Osteoblast (primary cell): ENCODE results near the gene ENAH. TPM values are rescaled to one million over a fixed set of nuclear protein-coding genes. Genes with fewer than 3 reads are reported as not detected.
"Not testable (repeated sequence)": the region's sequence is repeated elsewhere in the genome, so short reads cannot be mapped to it uniquely, and the experiment has no call there.

Source experiments
- DNase-seq: peaks from one replicate; pipeline ENCODE4 v3.0.0; 2011; ENCODE audit warnings: low spot score, mixed read lengths; ENCODE audit not compliant: insufficient read length; ENCODE audit errors: missing footprints
- H2AFZ ChIP-seq: 2 replicates; pipeline ENCODE4 v1.6.0; 2011; ENCODE audit warnings: mild to moderate bottlenecking, low read length
- H3K27ac ChIP-seq: 2 replicates; pipeline ENCODE4 v1.5.1; 2011; ENCODE audit warnings: mild to moderate bottlenecking, low read depth, low read length, moderate library complexity
- H3K27me3 ChIP-seq: 2 replicates; pipeline ENCODE4 v1.6.0; 2012; ENCODE audit warnings: mild to moderate bottlenecking, control low read depth, inconsistent platforms, low read length, moderate library complexity; ENCODE audit not compliant: insufficient read depth
- H3K36me3 ChIP-seq: 2 replicates; pipeline ENCODE4 v1.5.1; 2011; ENCODE audit warnings: mild to moderate bottlenecking, low read length, control low read depth, moderate library complexity; ENCODE audit not compliant: insufficient read depth
- H3K4me1 ChIP-seq: 2 replicates; pipeline ENCODE4 v1.5.1; 2011; ENCODE audit warnings: mild to moderate bottlenecking, low read length, control low read depth, moderate library complexity; ENCODE audit not compliant: insufficient read depth
- H3K4me2 ChIP-seq: 2 replicates; pipeline ENCODE4 v1.6.0; 2011; ENCODE audit warnings: mild to moderate bottlenecking, low read length; ENCODE audit not compliant: insufficient read depth
- H3K4me3 ChIP-seq: fragments of 200-600 bp; sonication (generic); 3 replicates; pipeline ENCODE4 v1.5.1; 2012; ENCODE audit warnings: mild to moderate bottlenecking, low read length, inconsistent platforms; ENCODE audit not compliant: insufficient read depth
- H3K79me2 ChIP-seq: 2 replicates; pipeline ENCODE4 v1.6.0; 2012; ENCODE audit warnings: mild to moderate bottlenecking, low read length, control low read depth, inconsistent platforms; ENCODE audit not compliant: insufficient read depth
- H3K9me3 ChIP-seq: 2 replicates; pipeline ENCODE4 v1.5.1; 2011; ENCODE audit warnings: low read depth, low read length, control low read depth
- H4K20me1 ChIP-seq: 2 replicates; pipeline ENCODE4 v1.6.0; 2012; ENCODE audit warnings: mild to moderate bottlenecking, low read length, control low read depth; ENCODE audit not compliant: insufficient read depth
- CTCF ChIP-seq: IDR thresholded peaks from 2 replicates; pipeline ENCODE4 v1.5.1; 2011; ENCODE audit warnings: mild to moderate bottlenecking, low read depth, low read length, moderate library complexity; ENCODE audit errors: extremely low read depth
- total RNA-seq: library from RNA; depleted of rRNA; stranded (reverse); fragments of >200 nt; gene quantifications from 2 replicates; pipeline ENCODE4 v1.2.3, GENCODE V29; 2012

Gene ENAH
- total RNA-seq, 1 donor, result 453 TPM

GRCh38 chr1:225627304-225627947 lies 25.5 kb downstream of the ENAH start:
- Histone ChIP-seq H3K4me3 (no peak overlapping the region), H3K36me3 (peaks cover 9% of the 10 kb centered on the region), H3K9me3 (no peaks in the 10 kb centered on the region), H3K4me2 (no peak overlapping the region), H3K4me1 (peaks cover 31% of the 10 kb centered on the region), H3K27me3 (no peaks in the 10 kb centered on the region), H4K20me1 (peaks cover 63% of the 10 kb centered on the region), H2AFZ (no peak overlapping the region), H3K27ac (peak overlapping the region; percentile 22), H3K79me2 (peaks cover 99% of the 10 kb centered on the region)
- DNase-seq, result no peak
- TF ChIP-seq CTCF, result no peak

GRCh38 chr1:225626698-225627097 lies 26.2 kb downstream of the ENAH start:
- Histone ChIP-seq H3K4me1 (peaks cover 31% of the 10 kb centered on the region), H3K36me3 (peaks cover 16% of the 10 kb centered on the region), H3K9me3 (no peaks in the 10 kb centered on the region), H3K4me3 (no peak overlapping the region), H2AFZ (no peak overlapping the region), H3K27ac (peak overlapping the region; percentile 22), H3K4me2 (no peak overlapping the region), H4K20me1 (peaks cover 65% of the 10 kb centered on the region), H3K27me3 (no peaks in the 10 kb centered on the region), H3K79me2 (peaks cover 99% of the 10 kb centered on the region)
- no peak for DNase-seq
- TF ChIP-seq CTCF, result no peak

GRCh38 chr1:225617956-225618355 lies 35.0 kb downstream of the ENAH start:
- Histone ChIP-seq H3K4me2 (no peak overlapping the region), H4K20me1 (peaks cover 69% of the 10 kb centered on the region), H3K9me3 (no peaks in the 10 kb centered on the region), H2AFZ (no peak overlapping the region), H3K36me3 (peaks cover 12% of the 10 kb centered on the region), H3K4me1 (peaks cover 20% of the 10 kb centered on the region), H3K27ac (peak overlapping the region; percentile 59), H3K4me3 (no peak overlapping the region), H3K79me2 (peaks cover 92% of the 10 kb centered on the region), H3K27me3 (no peaks in the 10 kb centered on the region)
- no peak for TF ChIP-seq CTCF
- no peak for DNase-seq

DNA sequence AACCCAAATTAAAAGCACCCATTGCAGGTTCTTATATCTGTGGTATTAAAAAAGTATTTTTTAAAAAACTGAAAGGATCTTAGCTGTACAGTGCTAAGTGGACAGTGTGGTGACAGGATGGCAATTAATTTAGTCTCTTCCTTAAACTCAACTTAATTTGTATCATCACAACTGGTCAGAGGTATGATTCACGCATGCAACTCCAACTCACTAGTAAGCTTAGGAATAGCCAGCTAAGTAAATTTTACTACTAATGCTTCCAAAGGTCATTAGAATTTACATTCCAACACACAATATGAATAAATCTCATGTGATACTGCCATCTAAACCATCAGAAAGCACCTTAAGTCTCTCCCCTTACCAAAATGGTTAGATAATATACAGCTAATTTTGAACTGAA lies 35.4 kb downstream of the ENAH start:
- H3K27ac ChIP-seq, result peak overlapping the region; percentile 59
- no peak for TF ChIP-seq CTCF
- H3K9me3 ChIP-seq, result no peaks in the 10 kb centered on the region
- DNase-seq, result peak; percentile 87
- peaks cover 92% of the 10 kb centered on the region for H3K79me2 ChIP-seq
- no peaks in the 10 kb centered on the region for H3K27me3 ChIP-seq
- H2AFZ ChIP-seq, result no peak overlapping the region
- peaks cover 20% of the 10 kb centered on the region for H3K4me1 ChIP-seq
- H3K4me3 ChIP-seq, result no peak overlapping the region
- peaks cover 10% of the 10 kb centered on the region for H3K36me3 ChIP-seq
- no peak overlapping the region for H3K4me2 ChIP-seq
- H4K20me1 ChIP-seq, result peaks cover 66% of the 10 kb centered on the region

DNA sequence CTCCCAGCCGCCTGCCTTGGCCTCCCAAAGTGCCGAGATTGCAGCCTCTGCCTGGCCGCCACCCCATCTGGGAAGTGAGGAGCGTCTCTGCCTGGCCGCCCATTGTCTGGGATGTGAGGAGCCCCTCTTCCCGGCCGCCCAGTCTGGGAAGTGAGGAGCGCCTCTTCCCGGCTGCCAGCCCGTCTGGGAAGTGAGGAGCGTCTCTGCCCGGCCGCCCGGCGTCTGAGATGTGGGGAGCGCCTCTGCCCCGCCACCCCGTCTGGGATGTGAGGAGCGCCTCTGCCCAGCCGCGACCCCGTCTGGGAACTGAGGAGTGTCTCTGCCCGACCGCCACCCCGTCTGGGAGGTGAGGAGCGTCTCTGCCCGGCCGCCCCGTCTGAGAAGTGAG lies 37.5 kb downstream of the ENAH start:
- H3K4me2 ChIP-seq, H3K4me3 ChIP-seq, H3K9me3 ChIP-seq, H3K27me3 ChIP-seq, H3K27ac ChIP-seq, H2AFZ ChIP-seq, H3K36me3 ChIP-seq, DNase-seq: not testable (repeated sequence)
- H4K20me1 ChIP-seq, result peaks cover 72% of the 10 kb centered on the region
- H3K4me1 ChIP-seq, result peaks cover 29% of the 10 kb centered on the region
- peaks cover 94% of the 10 kb centered on the region for H3K79me2 ChIP-seq
